ENCODE results near the gene PCDHB10. TPM values are rescaled to one million over a fixed set of nuclear protein-coding genes. Genes with fewer than 3 reads are reported as not detected.
A peak's percentile ranks its signal among the peaks of the same experiment; 100 is the strongest.

PCDHB10 gene
- total and polyA plus RNA-seq, 9 of the 15 experiments (the other 6 are each of a cell fraction or from before 2014, with no cell fraction given), result not detected

DNA sequence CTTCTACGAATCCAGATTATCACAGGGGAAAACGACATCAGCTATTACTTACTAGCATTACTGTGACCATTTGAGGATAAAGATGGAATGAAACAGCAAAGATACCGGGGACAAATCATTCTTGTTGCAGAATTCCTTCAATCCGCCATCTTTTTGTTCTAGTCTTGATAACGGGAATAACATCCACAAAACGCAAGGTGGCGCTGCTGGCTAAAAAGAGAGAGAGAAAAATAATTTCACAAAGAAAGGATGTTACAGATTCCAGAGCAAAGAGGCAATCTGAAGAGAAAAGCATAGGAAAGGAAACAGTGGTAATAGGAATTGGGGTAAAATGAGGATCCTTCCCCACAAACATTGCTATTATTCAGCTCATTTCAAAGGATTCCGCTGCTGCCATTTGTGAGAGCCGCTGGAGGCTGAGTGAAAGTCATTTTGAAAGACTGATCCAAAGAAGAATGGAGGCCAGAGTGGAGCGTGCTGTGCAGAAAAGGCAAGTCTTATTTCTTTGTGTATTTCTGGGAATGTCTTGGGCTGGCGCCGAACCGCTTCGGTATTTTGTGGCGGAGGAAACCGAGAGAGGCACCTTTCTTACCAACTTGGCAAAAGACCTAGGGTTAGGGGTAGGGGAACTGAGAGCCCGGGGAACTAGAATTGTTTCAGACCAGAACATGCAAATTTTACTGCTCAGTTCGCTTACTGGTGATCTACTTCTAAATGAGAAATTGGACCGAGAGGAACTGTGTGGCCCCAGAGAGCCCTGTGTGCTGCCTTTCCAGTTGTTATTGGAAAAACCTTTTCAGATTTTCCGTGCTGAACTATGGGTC is 19.6 kb upstream of the PCDHB10 start, which contains the start of gene PCDHB7:
Gene PCDHB7, plus strand, starts transcription at position 264 of the 824 bp plus-strand sequence. Its CDS starts 192 bp downstream, at position 456.
- intact Hi-C loops (cut with micrococcal nuclease), result no loop called here
- in situ Hi-C loops (cut with MboI), result no loop called here
- no peaks in the 10 kb centered on the region for H3K4me1 ChIP-seq (replicated peaks in 1 of 2; ENCODE audit: control insufficient read depth in 2 of 2, insufficient read depth in 2 of 2, low read length in 2 of 2)
- H3K9me1 ChIP-seq (ENCODE audit: control insufficient read depth, insufficient read depth, low read length), result no peaks in the 10 kb centered on the region
- no peak for ATAC-seq
- no peaks in the 10 kb centered on the region for H3K36me3 ChIP-seq (ENCODE audit: control insufficient read depth, insufficient read depth, low read length)
- peak; percentile 20 to 45 (median 30) for DNase-seq (ENCODE audit: extremely low read depth in 1 of 4, low spot score in 3 of 4)
- TF ChIP-seq DACH1 (IDR thresholded peaks at IDR 0.05; ENCODE audit: partially characterized antibody) (no peak), RAD21 (CRISPR knock-in tag; conservative IDR thresholded peaks at IDR 0.05 in 1 of 2, IDR thresholded peaks at IDR 0.05 in 1 of 2) (peak in 1 of 2 experiments; percentile 26; a peak in 1 of 4 replicates), ELF1 (tag; IDR thresholded peaks at IDR 0.05) (no peak), YY1 (IDR thresholded peaks at IDR 0.05; ENCODE audit: borderline replicate concordance in 1 of 3, control insufficient read depth in 1 of 3, extremely low read depth in 1 of 3, insufficient read depth in 3 of 3, insufficient read length in 1 of 3, insufficient replicate concordance in 2 of 3, low read depth in 1 of 3, low read length in 2 of 3) (peak in 1 of 3 experiments; percentile 72), COPS2 (conservative IDR thresholded peaks at IDR 0.05) (no peak), PHB2 (IDR thresholded peaks at IDR 0.05; ENCODE audit: low read depth) (no peak), CTCF (IDR thresholded peaks at IDR 0.05 in 2 of 3, conservative IDR thresholded peaks at IDR 0.05 in 1 of 3; ENCODE audit: insufficient read depth in 2 of 3, low read depth in 1 of 3, low read length in 3 of 3) (peak; percentile 43 to 68 (median 65); a peak in 5 of 6 replicates), HOXB6 (CRISPR knock-in tag; IDR thresholded peaks at IDR 0.05; ENCODE audit: borderline replicate concordance) (no peak), FOXK2 (conservative IDR thresholded peaks at IDR 0.05 in 1 of 2, IDR thresholded peaks at IDR 0.05 in 1 of 2; ENCODE audit: low read depth in 2 of 2) (no peak), ZNF589 (CRISPR knock-in tag; IDR thresholded peaks at IDR 0.05; ENCODE audit: low read depth) (no peak), SNAPC5 (CRISPR knock-in tag; IDR thresholded peaks at IDR 0.05) (no peak), GATA2 (CRISPR knock-in tag; IDR thresholded peaks at IDR 0.05) (no peak)
- TF ChIP-seq, protein P1, sequence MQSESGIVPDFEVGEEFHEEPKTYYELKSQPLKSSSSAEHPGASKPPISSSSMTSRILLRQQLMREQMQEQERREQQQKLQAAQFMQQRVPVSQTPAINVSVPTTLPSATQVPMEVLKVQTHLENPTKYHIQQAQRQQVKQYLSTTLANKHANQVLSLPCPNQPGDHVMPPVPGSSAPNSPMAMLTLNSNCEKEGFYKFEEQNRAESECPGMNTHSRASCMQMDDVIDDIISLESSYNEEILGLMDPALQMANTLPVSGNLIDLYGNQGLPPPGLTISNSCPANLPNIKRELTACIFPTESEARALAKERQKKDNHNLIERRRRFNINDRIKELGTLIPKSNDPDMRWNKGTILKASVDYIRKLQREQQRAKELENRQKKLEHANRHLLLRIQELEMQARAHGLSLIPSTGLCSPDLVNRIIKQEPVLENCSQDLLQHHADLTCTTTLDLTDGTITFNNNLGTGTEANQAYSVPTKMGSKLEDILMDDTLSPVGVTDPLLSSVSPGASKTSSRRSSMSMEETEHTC (IDR thresholded peaks at IDR 0.05), result no peak
- TF ChIP-seq, protein P2, sequence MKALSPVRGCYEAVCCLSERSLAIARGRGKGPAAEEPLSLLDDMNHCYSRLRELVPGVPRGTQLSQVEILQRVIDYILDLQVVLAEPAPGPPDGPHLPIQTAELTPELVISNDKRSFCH (CRISPR knock-in tag; IDR thresholded peaks at IDR 0.05), result no peak
- TF ChIP-seq, protein P2 (tag; IDR thresholded peaks at IDR 0.05), result no peak
- no peaks in the 10 kb centered on the region for H3K79me2 ChIP-seq (ENCODE audit: control insufficient read depth, insufficient read depth, low read length)
- H2AFZ ChIP-seq (ENCODE audit: low read depth, low read length), result 0 out of 2 replicates have a peak within 1 kb of the TSS, but pooled peaks have one; percentile 15
- H4K20me1 ChIP-seq (replicated peaks; ENCODE audit: control insufficient read depth, insufficient read depth, low read length), result no peaks in the 10 kb centered on the region
- no peak within 1 kb of the TSS for H3K4me3 ChIP-seq
- H3K27ac ChIP-seq (ENCODE audit: extremely low read depth, low read depth, low read length), result no peak within 1 kb of the TSS
- no peaks in the 10 kb centered on the region for H3K9me3 ChIP-seq (replicated peaks; ENCODE audit: control insufficient read depth, insufficient read depth, low read depth, low read length)
- H3K27me3 ChIP-seq (ENCODE audit: control insufficient read depth in 2 of 2, insufficient read depth in 2 of 2, low read length in 2 of 2), result peaks cover 3 to 6% of the 10 kb centered on the region in 2 experiments; a peak in 3 of 5 replicates
- POLR2A ChIA-PET, result no interaction called here
- peak; percentile 59 for FAIRE-seq
- BruUV-seq (replicated peaks), result no TSS peak
- no peak within 1 kb of the TSS for H3K9ac ChIP-seq (ENCODE audit: insufficient read depth in 1 of 2, low read depth in 2 of 2, low read length in 2 of 2)
- H3K4me2 ChIP-seq (ENCODE audit: insufficient read depth, low read length), result no peak within 1 kb of the TSS
- CTCF ChIA-PET (ENCODE audit: low intra/inter-chr PET ratio), result interaction anchor here (0.6 kb wide), 1 partner anchor 32 kb away, joined by 3 read pairs; no protein-coding TSS in a partner anchor
- WGBS (ENCODE audit: insufficient coverage, low coverage, missing lambda C conversion rate), result 0% methylated on average over 20 of the region's 20 CpGs

Data from K562 (cell line).